Liver (tissue), 3 donors: ENCODE data around the gene CLDN6.

ENCODE experiments used
- FOXA2 ChIP-seq: IDR thresholded peaks from 2 replicates; pipeline ENCODE4 v1.6.1; 2016; ENCODE audit warnings: antibody characterized with exemption
- RAD21 ChIP-seq, 2 donors: IDR thresholded peaks; 2 replicates each; pipeline ENCODE4 v1.6.1; 2016; ENCODE audit warnings: antibody characterized with exemption in 2 of 2, mild to moderate bottlenecking in 2 of 2
- YY1 ChIP-seq: IDR thresholded peaks from 2 replicates; pipeline ENCODE4 v1.6.1; 2016; ENCODE audit warnings: antibody characterized with exemption, mild to moderate bottlenecking
- TF ChIP-seq, protein P1 (sequence below): fragments of 150-350 bp; IDR thresholded peaks from 2 replicates; pipeline ENCODE4 v1.5.1; 2017; ENCODE audit warnings: improper control_type of control experiment, low read depth, low read length; ENCODE audit not compliant: missing input control
- TF ChIP-seq, protein P2 (sequence below): IDR thresholded peaks from 2 replicates; pipeline ENCODE4 v1.6.1; 2016; ENCODE audit warnings: antibody characterized with exemption, mild to moderate bottlenecking
- donor health status: healthy.
- donor health status: healthy.

DNA sequence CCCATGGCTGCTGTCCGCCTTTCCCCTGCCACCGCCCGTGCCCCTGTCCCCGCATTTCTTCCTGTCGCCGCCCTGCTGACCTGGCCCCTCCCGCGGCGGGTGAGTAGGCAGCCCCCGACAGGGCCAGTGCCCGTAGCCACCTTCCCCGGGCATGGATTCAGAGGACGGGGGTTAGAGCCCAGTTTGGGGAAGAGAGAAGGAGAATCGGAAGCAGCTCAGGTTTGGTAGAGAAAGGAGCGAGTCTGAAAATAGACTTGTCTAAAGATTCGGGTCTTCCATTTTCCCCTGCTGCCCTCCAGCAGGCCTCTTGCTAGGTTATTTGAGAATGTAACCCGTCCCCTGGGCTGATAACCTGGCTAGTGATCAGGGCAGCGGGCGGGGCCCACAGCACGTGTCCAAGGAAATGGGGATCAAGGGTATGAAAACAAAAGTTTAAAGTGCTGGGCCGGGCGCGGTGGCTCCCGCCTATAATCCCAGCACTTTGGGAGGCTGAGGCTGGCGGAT lies 13.2 kb downstream of the CLDN6 start:
- TF ChIP-seq YY1 (no peak), RAD21 (IDR thresholded peaks at IDR 0.05) (no peak), FOXA2 (no peak)
- TF ChIP-seq, protein P1, sequence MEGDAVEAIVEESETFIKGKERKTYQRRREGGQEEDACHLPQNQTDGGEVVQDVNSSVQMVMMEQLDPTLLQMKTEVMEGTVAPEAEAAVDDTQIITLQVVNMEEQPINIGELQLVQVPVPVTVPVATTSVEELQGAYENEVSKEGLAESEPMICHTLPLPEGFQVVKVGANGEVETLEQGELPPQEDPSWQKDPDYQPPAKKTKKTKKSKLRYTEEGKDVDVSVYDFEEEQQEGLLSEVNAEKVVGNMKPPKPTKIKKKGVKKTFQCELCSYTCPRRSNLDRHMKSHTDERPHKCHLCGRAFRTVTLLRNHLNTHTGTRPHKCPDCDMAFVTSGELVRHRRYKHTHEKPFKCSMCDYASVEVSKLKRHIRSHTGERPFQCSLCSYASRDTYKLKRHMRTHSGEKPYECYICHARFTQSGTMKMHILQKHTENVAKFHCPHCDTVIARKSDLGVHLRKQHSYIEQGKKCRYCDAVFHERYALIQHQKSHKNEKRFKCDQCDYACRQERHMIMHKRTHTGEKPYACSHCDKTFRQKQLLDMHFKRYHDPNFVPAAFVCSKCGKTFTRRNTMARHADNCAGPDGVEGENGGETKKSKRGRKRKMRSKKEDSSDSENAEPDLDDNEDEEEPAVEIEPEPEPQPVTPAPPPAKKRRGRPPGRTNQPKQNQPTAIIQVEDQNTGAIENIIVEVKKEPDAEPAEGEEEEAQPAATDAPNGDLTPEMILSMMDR = no peak
- TF ChIP-seq, protein P2, sequence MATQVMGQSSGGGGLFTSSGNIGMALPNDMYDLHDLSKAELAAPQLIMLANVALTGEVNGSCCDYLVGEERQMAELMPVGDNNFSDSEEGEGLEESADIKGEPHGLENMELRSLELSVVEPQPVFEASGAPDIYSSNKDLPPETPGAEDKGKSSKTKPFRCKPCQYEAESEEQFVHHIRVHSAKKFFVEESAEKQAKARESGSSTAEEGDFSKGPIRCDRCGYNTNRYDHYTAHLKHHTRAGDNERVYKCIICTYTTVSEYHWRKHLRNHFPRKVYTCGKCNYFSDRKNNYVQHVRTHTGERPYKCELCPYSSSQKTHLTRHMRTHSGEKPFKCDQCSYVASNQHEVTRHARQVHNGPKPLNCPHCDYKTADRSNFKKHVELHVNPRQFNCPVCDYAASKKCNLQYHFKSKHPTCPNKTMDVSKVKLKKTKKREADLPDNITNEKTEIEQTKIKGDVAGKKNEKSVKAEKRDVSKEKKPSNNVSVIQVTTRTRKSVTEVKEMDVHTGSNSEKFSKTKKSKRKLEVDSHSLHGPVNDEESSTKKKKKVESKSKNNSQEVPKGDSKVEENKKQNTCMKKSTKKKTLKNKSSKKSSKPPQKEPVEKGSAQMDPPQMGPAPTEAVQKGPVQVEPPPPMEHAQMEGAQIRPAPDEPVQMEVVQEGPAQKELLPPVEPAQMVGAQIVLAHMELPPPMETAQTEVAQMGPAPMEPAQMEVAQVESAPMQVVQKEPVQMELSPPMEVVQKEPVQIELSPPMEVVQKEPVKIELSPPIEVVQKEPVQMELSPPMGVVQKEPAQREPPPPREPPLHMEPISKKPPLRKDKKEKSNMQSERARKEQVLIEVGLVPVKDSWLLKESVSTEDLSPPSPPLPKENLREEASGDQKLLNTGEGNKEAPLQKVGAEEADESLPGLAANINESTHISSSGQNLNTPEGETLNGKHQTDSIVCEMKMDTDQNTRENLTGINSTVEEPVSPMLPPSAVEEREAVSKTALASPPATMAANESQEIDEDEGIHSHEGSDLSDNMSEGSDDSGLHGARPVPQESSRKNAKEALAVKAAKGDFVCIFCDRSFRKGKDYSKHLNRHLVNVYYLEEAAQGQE = no peak
